HG02763 (cell line): ENCODE results near the gene PRM2.
A peak's percentile ranks its signal among the peaks of the same experiment; 100 is the strongest.

Experiments used
- ATAC-seq: cut with Tn5 transposase; IDR thresholded peaks from one replicate; pipeline ENCODE4 v1.9.1; 2021; ENCODE audit warnings: mild to moderate bottlenecking, moderate library complexity; ENCODE audit not compliant: unreplicated experiment

The PRM2 gene

GRCh38 chr16:11264155-11264832 is 12.0 kb downstream of the PRM2 start:
- no peak for ATAC-seq

- no peak for ATAC-seq
Observed at GRCh38 chr16:11263737-11264136, 12.5 kb downstream of the PRM2 start.

GRCh38 chr16:11262915-11263314 is 13.4 kb downstream of the PRM2 start:
- no peak for ATAC-seq

- ATAC-seq = no peak
Observed at GRCh38 chr16:11260596-11260966, 15.7 kb downstream of the PRM2 start.

GRCh38 chr16:11259655-11260595 is 16.4 kb downstream of the PRM2 start:
- no peak for ATAC-seq

GRCh38 chr16:11258553-11259492 is 17.5 kb downstream of the PRM2 start:
- ATAC-seq = no peak

GRCh38 chr16:11257131-11257938 is 18.9 kb downstream of the PRM2 start:
- no peak for ATAC-seq

- ATAC-seq = no peak
Observed at GRCh38 chr16:11256661-11257130, 19.6 kb downstream of the PRM2 start.

GRCh38 chr16:11255737-11256660 is 20.3 kb downstream of the PRM2 start, which contains the start of gene SOCS1:
Gene SOCS1, minus strand, starts transcription at chr16:11256204. Its CDS starts 726 bp downstream, at chr16:11255478.
- ATAC-seq = peak; percentile 55

GRCh38 chr16:11254913-11255736 is 21.2 kb downstream of the PRM2 start:
- no peak for ATAC-seq

- no peak for ATAC-seq
Observed at GRCh38 chr16:11253995-11254912, 22.0 kb downstream of the PRM2 start.

- ATAC-seq = no peak
Observed at GRCh38 chr16:11253009-11253994, 23.0 kb downstream of the PRM2 start.

- no peak for ATAC-seq
Observed at GRCh38 chr16:11252482-11252931, 23.8 kb downstream of the PRM2 start.

GRCh38 chr16:11251525-11252481 is 24.5 kb downstream of the PRM2 start:
- ATAC-seq = no peak
